Erythroblast (primary cell): Measurements from ENCODE around the gene ID2.

Experiments
- GATA1 ChIP-seq: IDR thresholded peaks from 2 replicates; pipeline ENCODE4 v1.6.1; 2011; ENCODE audit warnings: low read depth, mild to moderate bottlenecking, control low read depth, low read length, moderate library complexity
- POLR2A ChIP-seq: IDR thresholded peaks from 2 replicates; pipeline ENCODE4 v1.6.1; 2011; ENCODE audit warnings: mild to moderate bottlenecking, low read length

- no peak for TF ChIP-seq POLR2A
- no peak for TF ChIP-seq GATA1
Observed at GRCh38 chr2:8642366-8643068, 39.3 kb upstream of the ID2 start.
